ENCODE results near the gene FRAS1.

GRCh38 chr4:78588894-78589545 is 531.9 kb downstream of the FRAS1 start:
- TF ChIP-seq POLR2A (IDR thresholded peaks at IDR 0.05; ENCODE audit: low read depth, low read length) (no peak), POLR2AphosphoS5 (IDR thresholded peaks at IDR 0.05; ENCODE audit: low read depth, low read length) (no peak), TAF1 (IDR thresholded peaks at IDR 0.05; ENCODE audit: low read depth, low read length) (no peak), SPI1 (IDR thresholded peaks at IDR 0.05; ENCODE audit: low read depth, low read length) (no peak), POU2F2 (IDR thresholded peaks at IDR 0.05; ENCODE audit: low read depth, low read length) (no peak)

Data from GM12891 (cell line).